Effector CD8-positive, alpha-beta T cell (primary cell): ENCODE results near the gene CAMSAP1.
"Not testable (repeated sequence)": the region's sequence is repeated elsewhere in the genome, so short reads cannot be mapped to it uniquely, and the experiment has no call there.

Experiments
- DNase-seq: peaks from one replicate; lab custom pipeline; 2025; lab: John Stamatoyannopoulos, UW

CAMSAP1 gene

DNA sequence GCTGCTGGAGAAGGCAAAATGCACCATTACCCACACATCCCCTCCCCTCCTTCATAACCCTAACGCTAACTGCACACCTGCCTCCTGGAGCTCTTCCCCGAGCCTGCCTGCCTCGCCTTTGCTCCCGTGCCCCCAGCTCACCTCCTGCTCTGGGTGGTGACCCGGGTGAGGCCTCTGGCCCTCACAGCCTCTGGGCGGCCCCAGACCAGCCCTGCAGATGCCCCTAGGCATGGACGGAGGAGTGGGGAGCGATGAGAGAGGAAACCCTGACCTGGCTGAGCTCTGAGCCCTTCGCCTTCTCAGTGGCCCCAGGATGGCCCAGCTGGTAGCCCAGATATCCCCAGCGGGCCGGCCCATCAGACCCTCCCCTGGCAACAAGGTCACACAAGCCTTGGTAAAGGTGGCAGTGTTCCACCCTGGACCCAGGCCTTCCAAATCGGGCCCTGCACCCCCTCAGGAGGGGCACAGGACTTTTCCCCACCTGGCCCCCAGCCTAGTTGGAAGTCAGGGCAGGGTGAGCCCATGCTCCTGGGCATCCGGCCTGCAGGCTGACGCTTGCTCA lies 14.5 kb upstream of the CAMSAP1 start:
- DNase-seq: no peak

GRCh38 chr9:135920973-135921585 lies 13.7 kb upstream of the CAMSAP1 start:
- DNase-seq: no peak

DNA sequence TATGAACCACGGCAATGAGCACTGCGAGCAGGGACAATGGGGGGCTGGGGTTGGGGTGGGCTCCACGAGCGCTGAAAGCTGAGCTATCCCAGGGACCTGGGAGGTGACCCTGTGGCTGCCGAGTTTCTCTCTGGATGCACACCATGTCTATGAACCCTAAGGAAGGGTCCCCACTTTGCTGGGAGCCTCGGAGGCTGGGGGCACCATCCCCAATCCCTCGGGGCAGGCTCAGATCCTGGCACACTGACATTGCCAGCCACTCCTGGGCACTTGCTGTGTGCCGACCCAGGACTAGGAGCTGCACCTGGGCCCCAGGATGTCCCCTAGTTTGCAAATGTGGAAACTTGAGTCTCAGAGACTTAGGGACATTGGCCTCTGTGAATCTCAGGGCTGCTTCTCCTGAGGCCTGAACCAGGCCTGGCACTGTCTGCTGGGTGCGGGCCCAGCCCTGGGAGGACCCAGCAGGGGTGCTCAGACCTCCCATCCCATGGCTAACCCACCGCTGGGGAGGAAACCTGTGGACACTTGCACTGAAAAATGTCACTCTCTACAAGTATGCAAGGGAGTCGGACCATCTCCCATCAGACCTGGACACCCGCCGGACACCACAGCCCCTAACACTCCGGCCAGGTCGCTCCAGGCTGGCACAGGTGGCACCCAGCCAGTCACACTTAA lies 13.0 kb upstream of the CAMSAP1 start:
- no peak for DNase-seq

DNA sequence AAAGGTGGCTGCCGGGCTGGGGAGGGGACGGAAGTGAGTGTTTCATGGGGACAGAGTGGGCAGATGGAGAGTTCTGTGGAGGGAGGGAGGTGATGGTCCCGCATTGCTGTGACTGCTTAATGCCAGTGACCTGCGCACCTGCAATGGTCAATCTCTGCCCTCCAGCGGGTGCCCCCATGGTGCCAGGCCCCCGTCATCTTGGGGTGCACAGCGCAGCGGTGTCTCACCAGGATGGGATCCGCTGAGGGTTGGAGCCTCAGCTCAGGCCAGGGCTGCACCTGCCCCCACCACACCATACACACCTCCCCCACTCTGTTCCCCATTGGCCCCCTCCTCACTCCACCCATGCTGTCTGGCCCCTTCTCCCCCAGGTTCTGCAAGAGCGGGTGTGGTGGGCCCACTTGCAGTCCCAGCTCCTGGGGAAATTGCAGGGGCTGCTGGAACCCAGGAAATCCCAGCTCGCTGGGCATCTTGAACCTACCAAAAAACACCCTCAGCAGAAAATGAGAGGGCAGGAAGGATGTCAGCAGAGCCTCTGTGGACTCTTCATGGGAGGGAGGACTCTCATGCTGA lies 12.1 kb upstream of the CAMSAP1 start:
- DNase-seq: no peak

DNA sequence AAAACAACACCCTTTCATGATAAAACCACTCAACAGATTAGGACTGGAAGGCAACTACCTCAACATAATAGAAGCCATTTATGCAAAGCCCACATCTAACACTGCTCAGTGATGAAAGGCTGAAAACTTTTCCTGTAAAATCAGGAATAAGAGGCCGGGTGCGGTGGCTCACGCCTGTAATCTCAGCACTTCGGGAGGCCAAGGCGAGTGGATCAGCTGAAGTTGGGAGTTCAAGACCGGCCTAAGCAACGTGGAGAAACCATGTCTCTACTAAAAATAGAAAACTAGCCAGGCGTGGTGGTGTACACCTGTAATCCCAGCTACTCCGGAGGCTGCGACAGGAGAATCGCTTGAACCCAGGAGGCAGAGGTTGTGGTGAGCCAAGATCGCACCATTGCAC lies 8.9 kb upstream of the CAMSAP1 start:
- not testable (repeated sequence) for DNase-seq

DNA sequence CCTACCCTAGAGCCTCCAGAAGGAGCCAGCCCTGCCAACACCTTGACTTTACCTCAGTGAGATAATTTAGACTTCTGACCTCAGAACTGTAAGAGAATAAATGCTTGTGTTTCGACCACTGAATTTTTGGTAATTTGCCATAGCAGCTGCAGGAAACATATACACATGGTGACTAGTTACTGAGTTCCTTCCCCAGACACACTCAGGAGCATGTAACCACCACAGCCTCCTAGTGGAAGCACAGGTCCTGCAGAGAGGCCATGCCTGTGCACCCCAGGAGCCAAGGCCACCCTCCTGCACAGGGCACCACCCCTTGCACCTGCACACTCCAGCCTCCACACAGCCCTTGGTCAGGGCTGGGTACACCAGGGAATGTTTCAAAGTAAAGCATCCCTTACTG lies 7.6 kb upstream of the CAMSAP1 start:
- DNase-seq: no peak

DNA sequence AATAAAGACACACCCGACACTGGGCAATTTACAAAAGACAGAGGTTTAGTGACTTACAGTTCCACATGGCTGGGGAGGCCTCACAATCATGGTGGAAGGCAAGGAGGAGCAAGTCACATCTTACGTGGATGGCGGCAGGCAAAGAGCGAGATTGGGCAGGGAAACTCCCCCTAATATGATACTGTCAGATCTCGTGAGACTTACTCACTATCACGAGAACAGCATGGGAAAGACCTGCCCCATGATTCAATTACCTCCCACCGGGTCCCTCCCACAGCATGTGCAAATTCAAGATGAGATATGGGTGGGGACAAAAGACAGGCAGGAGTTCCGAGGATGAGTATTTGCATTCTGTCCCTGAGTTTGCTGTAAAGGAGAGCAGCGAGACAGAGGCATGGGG lies 3.9 kb upstream of the CAMSAP1 start:
- DNase-seq: not testable (repeated sequence)

- no peak for DNase-seq
These were observed 3.4 kb upstream of the CAMSAP1 start for GRCh38 chr9:135910757-135911156.

- no peak for DNase-seq
These were observed 2.9 kb upstream of the CAMSAP1 start for GRCh38 chr9:135910216-135910615.

- no peak for DNase-seq
These were observed 2.0 kb upstream of the CAMSAP1 start for GRCh38 chr9:135909371-135909770.

- no peak for DNase-seq
These were observed 1.4 kb upstream of the CAMSAP1 start for GRCh38 chr9:135908754-135909204.

DNA sequence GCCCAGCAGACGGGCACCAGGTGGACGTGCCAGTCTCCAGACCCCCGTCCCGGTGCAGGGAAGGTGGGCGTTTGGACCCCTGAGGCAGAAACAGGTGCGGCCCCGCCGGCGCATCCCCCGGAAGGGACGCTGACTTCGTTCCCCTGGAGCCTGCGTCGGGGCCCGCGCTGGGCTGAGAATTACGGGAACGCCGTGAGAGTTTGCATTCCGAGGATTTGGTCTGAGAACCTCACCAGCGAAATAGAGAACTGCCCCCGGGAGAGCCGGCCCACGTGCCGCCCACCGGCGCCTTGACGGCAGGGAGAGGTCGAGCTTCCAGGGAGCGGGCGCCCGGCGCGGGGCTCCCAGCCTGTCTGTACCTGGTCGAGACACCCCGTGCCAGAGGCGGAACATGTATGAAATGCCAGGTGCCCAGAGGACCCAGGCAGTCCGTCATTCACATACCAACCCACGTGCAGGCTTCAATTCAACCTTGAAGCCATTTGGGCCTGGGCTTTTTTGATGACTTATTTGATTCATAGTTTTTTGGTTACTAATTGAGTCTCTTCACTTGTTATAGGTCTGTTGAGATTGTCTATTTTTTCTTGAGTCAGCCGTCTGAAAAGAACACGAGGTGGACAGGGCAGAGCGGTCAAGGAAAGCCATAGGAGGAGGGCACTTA lies 877 bp upstream of the CAMSAP1 start:
- peak; percentile 17 for DNase-seq

- no peak for DNase-seq
These were observed 328 bp downstream of the CAMSAP1 start for GRCh38 chr9:135907006-135907430.

DNA sequence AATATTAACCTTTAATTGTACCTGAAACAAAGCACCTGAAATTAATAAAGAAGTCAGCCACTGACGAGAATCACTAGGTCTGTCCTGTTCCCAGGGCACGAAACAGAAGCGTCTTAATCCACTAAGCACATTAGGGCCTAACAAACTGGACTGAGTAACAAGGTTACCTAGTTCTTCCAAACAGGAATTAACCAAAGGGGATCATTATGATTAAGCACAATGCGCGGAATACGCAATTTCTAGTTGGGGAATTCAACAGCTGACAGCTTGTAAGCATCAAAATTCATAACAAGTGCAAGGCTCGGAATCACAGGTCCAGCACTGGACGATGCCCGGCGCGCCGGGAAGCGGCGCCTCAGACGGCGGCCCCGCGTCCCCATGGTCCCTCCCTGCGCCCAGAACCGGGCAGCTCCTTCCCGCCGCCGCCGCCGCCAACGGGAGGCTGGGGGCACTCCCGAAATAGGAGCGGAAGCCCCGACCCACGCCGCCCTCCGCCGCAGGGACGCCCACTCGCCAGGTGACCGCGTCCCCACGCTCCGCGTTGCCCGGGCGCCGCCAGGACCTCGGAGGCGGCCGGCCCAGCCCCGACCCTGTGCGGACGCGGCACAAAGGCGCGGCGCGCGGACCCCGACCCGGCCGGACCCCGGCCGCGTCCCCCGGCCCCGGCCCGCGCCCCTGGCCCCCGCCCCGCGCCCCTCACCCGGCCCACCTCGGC lies 898 bp downstream of the CAMSAP1 start:
- no peak for DNase-seq

GRCh38 chr9:135905380-135906258 lies 1.7 kb downstream of the CAMSAP1 start:
- no peak for DNase-seq

GRCh38 chr9:135903786-135904520 lies 3.4 kb downstream of the CAMSAP1 start:
- DNase-seq: no peak

- no peak for DNase-seq
These were observed 4.0 kb downstream of the CAMSAP1 start for GRCh38 chr9:135903358-135903656.

DNA sequence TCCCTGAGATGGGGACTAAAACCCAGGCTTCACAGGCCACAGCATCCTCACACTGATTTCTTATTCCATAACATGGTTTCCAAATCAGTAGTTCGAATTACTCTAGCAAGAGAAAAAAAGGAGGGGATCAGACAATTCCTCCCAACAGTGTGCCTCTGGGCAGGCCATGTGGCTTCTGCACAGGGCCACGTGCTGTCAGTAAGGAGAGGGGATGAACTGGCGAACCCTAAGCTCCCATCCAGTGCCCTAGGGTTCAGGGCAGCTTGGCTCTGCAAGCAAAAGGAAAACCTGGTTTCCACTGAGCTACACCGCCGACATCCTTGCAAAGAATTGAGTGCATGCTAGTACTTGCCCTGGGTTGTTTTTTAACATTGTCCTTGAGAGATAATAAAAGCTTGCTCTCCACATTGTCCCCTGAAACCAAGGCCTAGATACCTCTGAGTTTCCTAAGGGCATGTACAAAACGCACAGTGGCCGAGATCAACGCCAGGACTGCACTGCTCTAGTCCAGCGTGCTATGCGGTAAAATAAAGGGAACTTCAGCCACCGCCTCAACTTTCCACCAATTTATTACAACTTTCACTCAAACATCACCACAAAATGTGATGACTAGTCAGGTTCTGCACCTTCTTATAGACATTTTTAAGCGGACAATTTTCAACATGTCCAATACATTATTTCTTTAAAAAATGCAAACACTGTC lies 4.5 kb downstream of the CAMSAP1 start:
- no peak for DNase-seq

- no peak for DNase-seq
These were observed 5.5 kb downstream of the CAMSAP1 start for GRCh38 chr9:135901826-135902225.
